ENCODE measurements around the gene THRB. TPM values are rescaled to one million over a fixed set of nuclear protein-coding genes. Genes with fewer than 3 reads are reported as not detected.

Gene THRB
- total and polyA plus RNA-seq, 2 experiments from 2014 or later: 0.49 to 0.57 TPM

GRCh38 chr3:24311881-24312280 lies 182.8 kb downstream of the THRB start:
- H3K27me3 ChIP-seq: no peaks in the 10 kb centered on the region
- no peak overlapping the region for H3K4me3 ChIP-seq
- DNase-seq (ENCODE audit: low read depth in 1 of 2, low spot score in 1 of 2): peak in 1 of 2 donors; percentile 55
- no peaks in the 10 kb centered on the region for H3K4me1 ChIP-seq (ENCODE audit: low read depth)
- no peak overlapping the region for H3K27ac ChIP-seq
- H3K36me3 ChIP-seq: no peaks in the 10 kb centered on the region
- no peak for TF ChIP-seq CTCF (IDR thresholded peaks at IDR 0.05; ENCODE audit: low read depth, low read length)
- no peaks in the 10 kb centered on the region for H3K9me3 ChIP-seq (ENCODE audit: low read depth)

- Histone ChIP-seq H3K36me3 (no peaks in the 10 kb centered on the region), H3K27me3 (no peaks in the 10 kb centered on the region), H3K9me3 (ENCODE audit: low read depth) (no peaks in the 10 kb centered on the region), H3K4me3 (no peak overlapping the region), H3K27ac (no peak overlapping the region), H3K4me1 (ENCODE audit: low read depth) (peaks cover 5% of the 10 kb centered on the region)
- no peak for TF ChIP-seq CTCF (IDR thresholded peaks at IDR 0.05; ENCODE audit: low read depth, low read length)
- DNase-seq (ENCODE audit: low read depth in 1 of 2, low spot score in 1 of 2): no peak
These were observed 183.8 kb downstream of the THRB start for GRCh38 chr3:24310887-24311286.

- peaks cover 6% of the 10 kb centered on the region for H3K4me1 ChIP-seq (ENCODE audit: low read depth)
- no peaks in the 10 kb centered on the region for H3K36me3 ChIP-seq
- H3K27me3 ChIP-seq: no peaks in the 10 kb centered on the region
- no peak for TF ChIP-seq CTCF (IDR thresholded peaks at IDR 0.05; ENCODE audit: low read depth, low read length)
- H3K27ac ChIP-seq: no peak overlapping the region
- no peak for DNase-seq (ENCODE audit: low read depth in 1 of 2, low spot score in 1 of 2)
- no peaks in the 10 kb centered on the region for H3K9me3 ChIP-seq (ENCODE audit: low read depth)
- no peak overlapping the region for H3K4me3 ChIP-seq
These were observed 188.1 kb downstream of the THRB start for GRCh38 chr3:24306518-24306917.

- DNase-seq (ENCODE audit: low read depth in 1 of 2, low spot score in 1 of 2): peak; percentile 41 to 59
- H3K27ac ChIP-seq: no peak overlapping the region
- no peak for TF ChIP-seq CTCF (IDR thresholded peaks at IDR 0.05; ENCODE audit: low read depth, low read length)
- no peaks in the 10 kb centered on the region for H3K36me3 ChIP-seq
- H3K4me1 ChIP-seq (ENCODE audit: low read depth): peaks cover 6% of the 10 kb centered on the region
- no peak overlapping the region for H3K4me3 ChIP-seq
- no peaks in the 10 kb centered on the region for H3K9me3 ChIP-seq (ENCODE audit: low read depth)
- no peaks in the 10 kb centered on the region for H3K27me3 ChIP-seq
These were observed 188.7 kb downstream of the THRB start for GRCh38 chr3:24305795-24306467.

GRCh38 chr3:24303057-24303754 lies 191.4 kb downstream of the THRB start:
- TF ChIP-seq CTCF (IDR thresholded peaks at IDR 0.05; ENCODE audit: low read depth, low read length): no peak
- DNase-seq (ENCODE audit: low read depth in 1 of 2, low spot score in 1 of 2): no peak
- no peak overlapping the region for H3K27ac ChIP-seq

More at GRCh38 chr3:24303057-24303754, 191.4 kb downstream of the THRB start:
- H3K4me3 ChIP-seq: no peak overlapping the region
- no peaks in the 10 kb centered on the region for H3K27me3 ChIP-seq
- H3K4me1 ChIP-seq (ENCODE audit: low read depth): peaks cover 6% of the 10 kb centered on the region
- no peaks in the 10 kb centered on the region for H3K36me3 ChIP-seq
- H3K9me3 ChIP-seq (ENCODE audit: low read depth): no peaks in the 10 kb centered on the region
